ENCODE data around the gene LRRC26. TPM values are rescaled to one million over a fixed set of nuclear protein-coding genes. Genes with fewer than 3 reads are reported as not detected.

Gene LRRC26
- total and polyA plus RNA-seq, 4 donors, result not detected

DNA sequence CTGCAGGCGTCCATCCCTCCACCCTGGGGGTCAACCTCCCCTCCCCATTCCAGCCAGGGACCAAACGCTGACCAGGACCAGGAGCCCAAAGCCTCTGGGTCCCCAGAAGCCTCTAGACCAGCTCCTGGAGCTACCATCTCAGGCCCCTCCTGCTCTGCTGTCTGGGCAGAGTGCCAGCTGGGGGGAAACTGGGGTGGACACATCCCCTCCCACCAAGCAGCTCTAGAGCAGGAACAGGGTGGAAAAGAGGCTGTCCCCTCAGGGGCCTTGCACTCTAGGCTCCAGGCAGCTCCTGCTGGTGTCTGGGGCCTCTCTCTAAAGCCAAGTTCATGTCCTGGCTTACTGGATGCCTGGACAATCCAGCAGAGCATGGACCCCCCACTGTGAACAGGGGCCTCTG, 23.0 kb upstream of the LRRC26 start:
- H3K4me1 ChIP-seq (ENCODE audit: control insufficient read depth in 1 of 2, insufficient read depth in 2 of 2, low read length in 2 of 2), result no peaks in the 10 kb centered on the region
- WGBS, 2 donors, result 78 to 89% methylated on average over 2 of the region's 2 CpGs
- ATAC-seq (ENCODE audit: low FRiP score), result no peak

GRCh38 chr9:137192448-137192780, 22.6 kb upstream of the LRRC26 start:
- intact Hi-C loops (cut with DNase I), result no loop called here
- H3K4me1 ChIP-seq (ENCODE audit: control insufficient read depth in 1 of 2, insufficient read depth in 2 of 2, low read length in 2 of 2), result no peaks in the 10 kb centered on the region
- ATAC-seq (ENCODE audit: low FRiP score) (no peak), DNase-seq (no peak)
- no peak overlapping the region for H3K4me3 ChIP-seq (ENCODE audit: low read length in 2 of 2)
- H3K27ac ChIP-seq (ENCODE audit: low read depth in 1 of 2, low read length in 2 of 2), result no peak overlapping the region
- no peaks in the 10 kb centered on the region for H3K9me3 ChIP-seq (ENCODE audit: control insufficient read depth, low read length)
- H3K36me3 ChIP-seq (ENCODE audit: control insufficient read depth in 1 of 2, insufficient read depth in 2 of 2, low read length in 1 of 2), result no peaks in the 10 kb centered on the region
- 86 to 91% methylated on average over 10 of the region's 10 CpGs for WGBS, 2 donors
- H3K27me3 ChIP-seq (ENCODE audit: control insufficient read depth in 1 of 2, insufficient read depth in 2 of 2, low read length in 1 of 2), result no peaks in the 10 kb centered on the region

More for the DNA sequence above, 23.0 kb upstream of the LRRC26 start:
- H3K27ac ChIP-seq (ENCODE audit: low read depth in 1 of 2, low read length in 2 of 2), result no peak overlapping the region
- intact Hi-C loops (cut with DNase I), result no loop called here
- H3K27me3 ChIP-seq (ENCODE audit: control insufficient read depth in 1 of 2, insufficient read depth in 2 of 2, low read length in 1 of 2), result no peaks in the 10 kb centered on the region
- H3K9me3 ChIP-seq (ENCODE audit: control insufficient read depth, low read length), result no peaks in the 10 kb centered on the region
- no peak for DNase-seq
- H3K4me3 ChIP-seq (ENCODE audit: low read length in 2 of 2), result no peak overlapping the region
- H3K36me3 ChIP-seq (ENCODE audit: control insufficient read depth in 1 of 2, insufficient read depth in 2 of 2, low read length in 1 of 2), result no peaks in the 10 kb centered on the region

- intact Hi-C loops (cut with DNase I), result no loop called here
- Histone ChIP-seq H3K4me1 (ENCODE audit: control insufficient read depth in 1 of 2, insufficient read depth in 2 of 2, low read length in 2 of 2) (no peaks in the 10 kb centered on the region), H3K27ac (ENCODE audit: low read depth in 1 of 2, low read length in 2 of 2) (no peak overlapping the region), H3K9me3 (ENCODE audit: control insufficient read depth, low read length) (no peaks in the 10 kb centered on the region), H3K27me3 (ENCODE audit: control insufficient read depth in 1 of 2, insufficient read depth in 2 of 2, low read length in 1 of 2) (no peaks in the 10 kb centered on the region), H3K36me3 (ENCODE audit: control insufficient read depth in 1 of 2, insufficient read depth in 2 of 2, low read length in 1 of 2) (no peaks in the 10 kb centered on the region), H3K4me3 (ENCODE audit: low read length in 2 of 2) (no peak overlapping the region)
- no peak for DNase-seq
- ATAC-seq (ENCODE audit: low FRiP score), result no peak
- WGBS, 2 donors, result 85 to 87% methylated on average over 20 to 22 of the region's 22 CpGs
Observed at GRCh38 chr9:137191691-137192447, 22.0 kb upstream of the LRRC26 start.

GRCh38 chr9:137191245-137191644, 21.4 kb upstream of the LRRC26 start:
- H3K27ac ChIP-seq (ENCODE audit: low read depth in 1 of 2, low read length in 2 of 2), result no peak overlapping the region
- no peaks in the 10 kb centered on the region for H3K4me1 ChIP-seq (ENCODE audit: control insufficient read depth in 1 of 2, insufficient read depth in 2 of 2, low read length in 2 of 2)
- no peak for DNase-seq
- H3K27me3 ChIP-seq (ENCODE audit: control insufficient read depth in 1 of 2, insufficient read depth in 2 of 2, low read length in 1 of 2), result no peaks in the 10 kb centered on the region
- H3K4me3 ChIP-seq (ENCODE audit: low read length in 2 of 2), result no peak overlapping the region
- no peaks in the 10 kb centered on the region for H3K36me3 ChIP-seq (ENCODE audit: control insufficient read depth in 1 of 2, insufficient read depth in 2 of 2, low read length in 1 of 2)
- 75 to 77% methylated on average over 3 of the region's 3 CpGs for WGBS, 2 donors
- no peaks in the 10 kb centered on the region for H3K9me3 ChIP-seq (ENCODE audit: control insufficient read depth, low read length)
- no peak for ATAC-seq (ENCODE audit: low FRiP score)
- intact Hi-C loops (cut with DNase I), result no loop called here

DNA sequence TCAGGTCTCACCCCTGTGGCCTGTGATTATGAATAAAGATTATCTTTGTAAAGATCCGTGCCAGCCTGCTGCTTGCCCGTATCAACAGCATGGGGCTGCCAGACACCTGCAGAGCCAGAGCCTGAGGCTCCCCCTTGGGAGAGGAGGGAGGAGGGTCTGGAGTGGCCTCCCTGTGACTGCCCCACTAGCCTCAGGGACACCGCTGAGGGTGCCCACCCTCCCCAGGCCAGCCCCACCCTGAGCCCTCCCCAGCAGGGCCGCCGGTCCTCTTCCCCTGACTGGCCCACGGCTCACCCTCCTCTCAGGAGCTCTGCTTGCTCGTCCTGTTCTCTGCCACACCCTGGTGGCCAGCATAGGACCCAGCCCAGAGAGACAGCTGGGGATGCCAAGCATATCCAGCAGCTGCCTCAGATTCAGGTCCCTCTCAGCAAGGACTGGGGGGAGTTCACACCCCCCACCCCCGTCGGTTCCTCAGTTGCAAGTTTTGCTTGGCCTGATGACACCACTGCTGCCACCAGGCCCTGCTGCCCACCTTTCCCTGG, 20.5 kb upstream of the LRRC26 start:
- no peak overlapping the region for H3K4me3 ChIP-seq (ENCODE audit: low read length in 2 of 2)
- no peak for ATAC-seq (ENCODE audit: low FRiP score)
- no peaks in the 10 kb centered on the region for H3K36me3 ChIP-seq (ENCODE audit: control insufficient read depth in 1 of 2, insufficient read depth in 2 of 2, low read length in 1 of 2)
- DNase-seq, result no peak
- H3K4me1 ChIP-seq (ENCODE audit: control insufficient read depth in 1 of 2, insufficient read depth in 2 of 2, low read length in 2 of 2), result no peaks in the 10 kb centered on the region
- H3K27ac ChIP-seq (ENCODE audit: low read depth in 1 of 2, low read length in 2 of 2), result no peak overlapping the region
- no peaks in the 10 kb centered on the region for H3K27me3 ChIP-seq (ENCODE audit: control insufficient read depth in 1 of 2, insufficient read depth in 2 of 2, low read length in 1 of 2)
- intact Hi-C loops (cut with DNase I), result no loop called here
- no peaks in the 10 kb centered on the region for H3K9me3 ChIP-seq (ENCODE audit: control insufficient read depth, low read length)
- 69% methylated on average over 6 to 9 of the region's 9 CpGs for WGBS, 2 donors

GRCh38 chr9:137189297-137190295, 19.7 kb upstream of the LRRC26 start:
- 26 to 35% methylated on average over 23 of the region's 23 CpGs for WGBS, 2 donors
- Histone ChIP-seq H3K4me3 (ENCODE audit: low read length in 2 of 2) (peak overlapping the region; percentile 49 to 71), H3K27ac (ENCODE audit: low read depth in 1 of 2, low read length in 2 of 2) (peak overlapping the region in 1 of 2 donors; percentile 72), H3K4me1 (ENCODE audit: control insufficient read depth in 1 of 2, insufficient read depth in 2 of 2, low read length in 2 of 2) (no peaks in the 10 kb centered on the region), H3K9me3 (ENCODE audit: control insufficient read depth, low read length) (no peaks in the 10 kb centered on the region), H3K36me3 (ENCODE audit: control insufficient read depth in 1 of 2, insufficient read depth in 2 of 2, low read length in 1 of 2) (no peaks in the 10 kb centered on the region), H3K27me3 (ENCODE audit: control insufficient read depth in 1 of 2, insufficient read depth in 2 of 2, low read length in 1 of 2) (no peaks in the 10 kb centered on the region)
- intact Hi-C loops (cut with DNase I), result no loop called here
- DNase-seq (no peak), ATAC-seq (ENCODE audit: low FRiP score) (no peak)

DNA sequence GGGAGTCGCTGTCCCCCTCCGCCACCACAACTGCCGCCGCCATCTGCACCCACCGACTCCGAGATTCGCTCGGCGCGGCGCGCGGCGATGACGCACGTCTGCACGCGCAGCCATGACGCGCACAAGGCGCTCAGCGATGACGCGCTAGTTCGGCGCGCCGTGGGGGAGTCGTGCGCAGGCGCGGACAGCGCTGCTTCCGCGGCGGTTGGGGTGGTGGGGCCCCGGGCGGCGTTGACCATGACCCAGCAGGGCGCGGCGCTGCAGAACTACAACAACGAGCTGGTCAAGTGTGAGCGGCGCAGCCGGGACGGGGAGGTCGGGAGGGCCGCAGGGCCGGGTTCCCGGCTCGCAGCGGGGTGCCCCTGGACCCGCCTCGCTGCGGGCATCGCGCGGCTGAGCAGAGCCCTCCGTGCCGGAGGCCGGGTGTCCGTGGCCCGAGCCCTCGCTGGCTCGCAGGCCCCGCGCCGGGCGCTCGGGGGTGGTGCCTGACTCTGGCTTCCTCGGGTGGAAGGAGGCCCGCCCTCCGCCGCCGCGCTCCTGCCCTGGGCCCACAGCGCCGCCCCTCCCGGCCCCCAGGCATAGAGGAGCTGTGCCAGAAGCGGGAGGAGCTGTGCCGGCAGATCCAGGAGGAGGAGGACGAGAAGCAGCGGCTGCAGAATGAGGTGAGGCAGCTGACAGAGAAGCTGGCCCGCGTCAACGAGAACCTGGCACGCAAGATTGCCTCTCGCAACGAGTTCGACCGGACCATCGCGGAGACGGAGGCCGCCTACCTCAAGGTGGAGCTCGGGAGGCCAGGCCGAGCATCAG, 18.8 kb upstream of the LRRC26 start, which contains the start of the genes ANAPC2 and SSNA1:
Gene ANAPC2 (minus strand): TSS at position 71 of the 807 bp plus-strand sequence. CDS start 28 bp downstream, at position 43.
Gene SSNA1 (plus strand): TSS at position 187 of the 807 bp plus-strand sequence. CDS start 51 bp downstream, at position 238.
- H3K9me3 ChIP-seq (ENCODE audit: control insufficient read depth, low read length), result no peaks in the 10 kb centered on the region
- H3K36me3 ChIP-seq (ENCODE audit: control insufficient read depth in 1 of 2, insufficient read depth in 2 of 2, low read length in 1 of 2), result no peaks in the 10 kb centered on the region
- H3K4me1 ChIP-seq (ENCODE audit: control insufficient read depth in 1 of 2, insufficient read depth in 2 of 2, low read length in 2 of 2), result no peaks in the 10 kb centered on the region
- DNase-seq (peak; percentile 93 to 98), ATAC-seq (ENCODE audit: low FRiP score) (peak; percentile 95)
- intact Hi-C loops (cut with DNase I), result no loop called here
- peak within 1 kb of the TSS; percentile 71 to 74 for H3K4me3 ChIP-seq (ENCODE audit: low read length in 2 of 2)
- 0 to 1% methylated on average over 75 to 98 of the region's 98 CpGs for WGBS, 2 donors
- H3K27ac ChIP-seq (ENCODE audit: low read depth in 1 of 2, low read length in 2 of 2), result peak within 1 kb of the TSS; percentile 34 to 72
- H3K27me3 ChIP-seq (ENCODE audit: control insufficient read depth in 1 of 2, insufficient read depth in 2 of 2, low read length in 1 of 2), result no peaks in the 10 kb centered on the region

GRCh38 chr9:137188086-137188489, 18.2 kb upstream of the LRRC26 start:
- Histone ChIP-seq H3K27ac (ENCODE audit: low read depth in 1 of 2, low read length in 2 of 2) (peak overlapping the region in 1 of 2 donors; percentile 29), H3K36me3 (ENCODE audit: control insufficient read depth in 1 of 2, insufficient read depth in 2 of 2, low read length in 1 of 2) (peaks cover 0 to under 1% of the 10 kb centered on the region in 2 donors), H3K4me3 (ENCODE audit: low read length in 2 of 2) (peak overlapping the region; percentile 63 to 74), H3K27me3 (ENCODE audit: control insufficient read depth in 1 of 2, insufficient read depth in 2 of 2, low read length in 1 of 2) (no peaks in the 10 kb centered on the region), H3K4me1 (ENCODE audit: control insufficient read depth in 1 of 2, insufficient read depth in 2 of 2, low read length in 2 of 2) (no peaks in the 10 kb centered on the region), H3K9me3 (ENCODE audit: control insufficient read depth, low read length) (no peaks in the 10 kb centered on the region)
- DNase-seq, result no peak
- ATAC-seq (ENCODE audit: low FRiP score), result no peak
- WGBS, 2 donors, result 0% methylated on average over 16 to 31 of the region's 31 CpGs
- intact Hi-C loops (cut with DNase I), result no loop called here
